GM18502 (cell line): ENCODE results near the gene SERPINB8.

Source experiments
- ATAC-seq: cut with Tn5 transposase; IDR thresholded peaks from one replicate; pipeline ENCODE4 v1.9.1; 2021; ENCODE audit warnings: mild to moderate bottlenecking; ENCODE audit not compliant: unreplicated experiment, poor library complexity

Gene SERPINB8

DNA sequence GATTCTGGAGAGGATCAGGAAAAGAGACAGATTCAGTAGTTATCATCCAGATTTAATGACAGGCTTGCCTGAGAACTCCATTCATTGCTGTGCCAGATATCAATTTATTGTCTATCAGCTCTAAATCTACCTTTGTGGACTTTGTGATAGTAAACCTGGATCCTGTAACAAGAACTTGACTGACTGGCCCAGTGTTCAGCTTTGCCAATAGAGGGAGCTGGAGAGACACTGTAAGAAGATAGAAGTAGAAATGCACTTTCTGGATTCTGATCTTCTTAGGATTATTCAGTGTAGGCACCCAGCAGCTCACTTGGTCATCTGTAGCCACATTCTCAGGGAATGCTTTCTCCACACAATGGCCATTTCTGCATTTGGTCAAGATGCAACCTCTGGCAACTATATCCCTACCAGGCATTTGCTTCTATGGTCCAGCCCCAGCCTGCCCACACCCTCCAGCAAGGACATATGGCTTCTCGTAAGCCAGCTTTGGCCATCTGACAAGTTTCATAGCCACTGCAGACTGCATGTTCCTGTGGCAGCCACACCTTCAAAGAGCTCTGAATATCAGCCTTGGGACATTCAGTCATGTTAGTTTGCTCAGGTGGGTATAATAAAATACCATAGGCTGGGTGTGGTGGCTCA, 6.1 kb upstream of the SERPINB8 start:
- ATAC-seq, result peak; percentile 87

DNA sequence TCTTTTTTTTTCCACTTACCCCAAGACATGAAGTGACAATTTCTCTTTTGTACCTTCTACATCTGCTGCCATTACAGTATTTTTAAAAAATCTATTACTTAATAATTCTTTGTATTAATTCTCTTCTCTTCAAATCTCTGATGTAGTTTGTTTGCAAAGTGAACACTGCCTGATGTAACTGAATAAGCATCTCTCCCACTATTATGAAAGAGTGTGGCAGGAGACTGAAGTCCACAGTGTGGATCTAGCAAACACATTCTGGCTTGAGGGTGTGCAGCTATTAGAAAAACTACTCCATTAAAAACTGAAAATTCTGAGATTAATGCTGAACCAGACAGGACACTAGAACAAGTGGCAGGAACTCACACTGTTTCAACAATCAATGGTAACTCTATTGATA, 5.0 kb upstream of the SERPINB8 start:
- ATAC-seq, result no peak

DNA sequence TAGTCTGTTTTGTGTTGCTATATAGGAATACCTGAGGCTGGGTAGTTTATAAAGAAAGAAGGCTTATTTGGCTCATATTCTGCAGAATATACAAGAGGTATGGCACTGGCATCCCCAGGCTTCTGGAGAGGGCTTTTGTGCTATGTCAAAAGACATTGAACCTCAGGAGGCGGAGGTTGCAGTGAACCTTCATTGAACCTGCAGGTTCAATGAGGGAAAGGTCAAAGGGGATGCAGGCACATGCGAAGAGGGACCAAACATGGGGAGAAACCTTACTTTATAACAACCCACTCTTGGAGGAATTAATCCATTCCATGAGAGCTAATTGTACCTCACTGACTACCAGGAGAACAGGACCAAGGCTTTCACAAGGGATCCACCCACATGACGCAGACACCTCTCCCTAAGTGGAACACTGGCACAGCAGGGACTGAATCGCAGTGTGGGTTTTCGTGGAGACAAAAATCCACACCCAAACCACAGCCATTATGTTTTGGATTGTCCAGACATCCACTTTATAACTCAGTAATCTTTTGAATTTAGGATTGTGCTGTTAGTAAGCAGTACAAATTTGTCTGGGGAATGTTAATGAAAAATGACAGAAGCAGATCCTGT, 4.1 kb upstream of the SERPINB8 start:
- no peak for ATAC-seq

DNA sequence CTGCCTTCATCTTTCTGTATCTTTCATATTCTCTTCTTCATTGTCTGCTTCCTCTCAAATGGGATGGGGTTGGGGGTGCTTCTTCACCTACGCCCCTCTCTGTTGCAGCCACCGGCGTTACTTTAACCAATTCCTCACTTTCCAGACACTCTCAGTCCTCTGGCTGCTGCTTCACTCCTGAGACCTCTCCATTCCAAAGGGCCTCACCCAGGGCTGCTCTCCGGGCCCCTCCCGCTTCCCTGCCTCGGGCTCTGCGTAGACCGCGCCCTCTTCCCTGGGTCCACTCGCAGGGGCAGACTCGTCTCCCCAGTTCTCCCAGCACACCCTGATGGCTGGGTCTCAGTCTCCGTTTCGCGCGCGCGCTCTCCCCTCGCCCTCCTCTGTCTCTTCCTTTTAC, 926 bp downstream of the SERPINB8 start:
- peak; percentile 2 for ATAC-seq

DNA sequence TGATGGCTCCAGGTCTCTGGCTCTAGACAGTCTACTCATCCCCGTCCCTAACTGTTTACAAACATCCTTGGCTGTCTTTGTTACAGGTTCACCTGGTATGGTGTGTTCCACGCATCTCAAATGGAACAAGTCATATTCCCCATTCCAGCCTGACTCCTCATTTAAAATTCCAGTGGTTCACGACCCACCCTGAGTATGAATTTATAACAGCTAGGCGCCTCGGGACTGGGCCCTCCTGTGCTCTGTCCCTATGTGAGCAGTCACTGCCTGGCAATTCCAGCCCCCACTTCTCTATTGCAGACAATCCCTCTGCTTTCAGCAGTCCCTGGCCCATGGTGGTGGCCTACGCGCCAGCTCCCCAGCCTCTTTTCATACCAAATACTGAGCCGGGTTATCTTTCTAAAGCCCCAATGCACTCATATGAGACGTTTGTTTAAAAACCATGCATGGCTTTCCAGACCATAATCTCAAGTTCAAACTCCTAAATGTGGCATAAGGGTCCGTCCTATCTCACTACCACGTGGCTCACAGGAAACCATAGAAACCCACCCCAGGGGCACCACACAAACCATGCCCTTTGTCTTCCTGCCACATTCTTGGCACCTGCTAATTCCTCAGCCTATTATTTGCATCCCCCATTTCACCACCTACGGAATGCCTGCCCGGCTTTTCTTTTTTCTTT, 1.6 kb downstream of the SERPINB8 start:
- no peak for ATAC-seq

DNA sequence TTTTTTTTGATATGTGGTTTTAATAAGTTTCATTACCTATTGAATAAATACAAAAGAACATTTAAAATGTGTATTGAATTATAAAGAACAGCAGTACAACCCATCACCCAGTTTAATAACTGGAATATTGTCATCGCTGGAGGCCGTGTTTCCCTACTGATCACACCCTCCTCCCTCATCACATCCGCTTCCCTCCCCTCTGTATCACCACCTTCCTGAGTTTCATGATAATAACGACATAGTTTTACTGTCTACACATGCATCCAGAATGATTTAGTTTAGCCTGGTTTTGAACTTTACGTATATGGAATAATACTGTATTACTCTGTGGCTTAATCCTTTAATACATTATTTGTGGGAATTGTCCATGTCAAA, 2.1 kb downstream of the SERPINB8 start:
- no peak for ATAC-seq

DNA sequence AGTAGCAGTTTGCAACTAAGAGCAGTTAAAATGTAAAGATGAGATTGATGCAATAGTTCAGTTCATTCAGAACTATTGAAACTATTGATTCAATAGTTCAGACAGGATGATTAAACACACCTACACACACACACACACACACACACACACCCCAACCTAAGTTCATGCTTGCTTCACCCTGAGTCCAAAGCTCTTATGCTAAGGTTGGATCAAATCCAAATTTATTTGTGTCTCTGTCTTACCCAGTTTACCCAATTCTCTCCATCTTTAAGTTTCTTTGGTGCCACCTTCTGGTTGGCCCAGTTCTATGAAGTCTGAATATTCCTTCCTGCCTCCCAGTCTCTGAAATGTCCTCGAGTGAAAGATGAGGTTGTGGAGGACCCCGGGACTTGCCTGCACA, 5.1 kb downstream of the SERPINB8 start:
- no peak for ATAC-seq

DNA sequence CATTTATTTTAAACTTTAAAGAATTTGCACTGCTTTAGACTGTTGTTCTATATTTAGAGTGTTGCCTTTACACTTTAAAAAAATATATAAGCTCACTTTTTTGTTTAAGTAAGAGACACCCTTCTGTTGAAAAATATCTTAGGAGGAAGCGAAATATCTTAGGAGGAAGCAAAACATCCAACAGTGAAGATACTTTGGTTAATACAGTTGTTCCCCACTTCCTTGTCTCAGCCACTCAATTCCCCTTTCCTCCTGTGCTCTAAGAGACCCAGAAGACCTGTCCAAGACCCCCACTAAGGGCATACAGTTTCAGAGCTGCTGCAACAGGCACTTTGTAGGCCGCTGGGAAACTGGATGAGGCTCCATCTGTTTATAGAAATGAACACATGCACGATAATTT, 5.7 kb downstream of the SERPINB8 start:
- ATAC-seq, result no peak

DNA sequence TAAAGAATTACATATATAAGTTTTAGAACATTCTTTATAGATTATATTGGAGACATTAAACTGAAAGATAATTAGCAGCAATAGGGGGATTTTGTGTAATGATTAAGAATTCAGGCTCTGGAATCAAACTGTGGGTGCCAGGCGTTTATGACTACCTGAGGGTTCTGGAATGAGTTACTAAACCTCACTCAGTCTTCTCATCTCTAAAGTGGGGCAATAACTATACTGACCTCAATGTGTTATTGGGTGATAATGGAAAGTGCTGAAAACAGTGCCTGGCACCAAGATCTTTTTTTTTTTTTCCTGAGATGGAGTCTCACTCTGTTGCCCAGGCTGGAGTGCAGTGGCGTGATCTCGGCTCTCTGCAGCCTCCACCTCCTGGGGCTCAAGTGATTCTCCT, 7.2 kb downstream of the SERPINB8 start:
- ATAC-seq, result no peak

DNA sequence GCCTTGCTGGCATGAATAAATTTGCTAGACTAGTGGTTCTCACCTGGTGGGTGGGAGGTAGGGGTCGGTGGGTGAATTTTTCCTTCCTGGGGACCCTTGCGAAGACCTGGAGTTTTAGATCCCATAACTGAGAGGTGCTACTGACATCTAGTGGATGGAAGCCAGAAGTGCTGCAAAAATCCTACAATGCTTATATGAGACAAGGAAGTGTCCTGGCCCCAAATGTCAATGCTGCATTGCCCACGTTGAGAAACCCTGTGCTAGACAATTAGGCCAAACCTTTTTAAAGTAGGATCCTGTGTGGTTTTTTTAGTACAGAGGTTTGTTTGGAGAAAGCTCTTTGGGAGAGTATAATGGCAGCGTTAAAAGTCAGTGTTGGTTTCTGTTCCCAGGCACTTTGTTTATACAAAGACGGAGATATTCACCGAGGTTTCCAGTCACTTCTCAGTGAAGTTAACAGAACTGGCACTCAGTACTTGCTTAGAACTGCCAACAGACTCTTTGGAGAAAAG, 9.6 kb downstream of the SERPINB8 start:
- ATAC-seq, result peak; percentile 75

DNA sequence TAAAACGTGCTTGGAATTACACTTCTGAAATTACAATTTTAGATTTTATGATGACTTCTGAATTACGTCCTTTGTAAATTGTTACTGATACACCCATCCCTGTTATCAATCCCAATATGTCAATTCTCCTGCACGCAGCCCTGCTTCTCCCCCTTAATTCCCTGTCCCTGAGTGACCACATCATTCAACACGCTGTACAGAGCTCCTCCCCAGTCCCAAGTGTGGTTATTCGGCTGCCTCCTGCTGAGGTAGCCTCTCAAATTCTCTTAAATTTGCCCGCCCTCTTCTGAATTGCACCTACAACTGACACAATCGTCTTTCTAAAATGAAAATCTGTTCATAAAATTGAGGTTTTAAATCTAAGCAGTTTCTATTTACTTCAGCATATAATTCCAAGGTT, 10.1 kb downstream of the SERPINB8 start:
- no peak for ATAC-seq

DNA sequence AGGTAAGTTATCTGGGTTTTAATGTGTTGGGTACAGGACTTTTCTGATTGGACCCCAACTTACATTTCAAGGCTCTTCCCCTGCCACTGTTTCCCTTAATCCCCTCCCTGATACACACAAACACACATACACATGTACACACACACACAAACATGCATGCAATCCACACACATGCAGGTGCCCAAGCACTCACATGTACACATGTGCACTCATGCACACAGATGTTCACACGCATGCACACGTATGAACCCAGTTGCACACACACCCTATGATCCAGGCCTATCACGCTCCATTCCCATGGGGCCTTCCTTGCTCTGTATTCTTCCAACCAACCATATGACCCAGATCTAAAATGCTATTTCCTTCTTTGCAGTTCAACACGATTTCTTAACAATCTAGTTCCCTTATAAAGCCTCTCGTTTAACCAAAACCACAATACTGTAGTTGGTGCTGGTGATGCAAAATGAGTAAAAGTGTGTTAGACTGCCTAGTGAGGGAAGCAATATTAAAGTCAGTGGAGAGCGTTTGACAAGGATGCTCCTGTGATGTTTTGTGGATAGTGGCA, 11.1 kb downstream of the SERPINB8 start:
- ATAC-seq, result no peak

DNA sequence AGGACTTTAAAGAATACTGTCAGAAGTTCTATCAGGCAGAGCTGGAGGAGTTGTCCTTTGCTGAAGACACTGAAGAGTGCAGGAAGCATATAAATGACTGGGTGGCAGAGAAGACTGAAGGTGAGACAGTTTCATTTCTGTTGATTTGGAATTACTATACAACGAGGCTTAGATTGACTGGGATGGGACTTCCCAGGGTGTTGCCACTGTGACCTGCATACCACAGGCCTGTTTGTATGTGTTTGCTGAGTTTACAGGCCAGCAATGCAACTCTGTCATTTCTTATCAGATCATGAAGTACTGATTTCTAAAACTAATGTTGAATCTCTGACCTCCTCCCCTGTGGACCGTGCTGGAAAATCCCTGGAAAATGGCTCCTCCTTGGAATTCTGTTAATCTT, 11.8 kb downstream of the SERPINB8 start:
- no peak for ATAC-seq

DNA sequence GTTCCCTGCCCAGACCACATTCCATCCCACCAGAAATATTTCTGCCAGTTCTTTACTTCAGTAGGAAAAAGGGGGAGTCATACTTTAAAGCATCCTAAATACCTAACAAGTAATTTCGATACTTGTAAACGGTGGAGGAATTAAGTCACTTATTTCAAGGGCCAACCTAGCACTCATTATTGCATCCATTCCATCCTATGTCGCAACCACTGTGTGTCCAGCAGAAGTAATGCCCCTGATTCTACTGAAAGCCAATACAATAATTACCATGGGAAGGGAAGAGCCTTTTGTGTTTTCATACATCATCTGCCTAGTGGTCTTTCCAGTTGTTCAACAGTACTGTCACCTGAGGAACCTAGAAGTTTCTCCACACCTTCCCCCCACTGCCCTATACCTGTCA, 12.5 kb downstream of the SERPINB8 start:
- no peak for ATAC-seq

DNA sequence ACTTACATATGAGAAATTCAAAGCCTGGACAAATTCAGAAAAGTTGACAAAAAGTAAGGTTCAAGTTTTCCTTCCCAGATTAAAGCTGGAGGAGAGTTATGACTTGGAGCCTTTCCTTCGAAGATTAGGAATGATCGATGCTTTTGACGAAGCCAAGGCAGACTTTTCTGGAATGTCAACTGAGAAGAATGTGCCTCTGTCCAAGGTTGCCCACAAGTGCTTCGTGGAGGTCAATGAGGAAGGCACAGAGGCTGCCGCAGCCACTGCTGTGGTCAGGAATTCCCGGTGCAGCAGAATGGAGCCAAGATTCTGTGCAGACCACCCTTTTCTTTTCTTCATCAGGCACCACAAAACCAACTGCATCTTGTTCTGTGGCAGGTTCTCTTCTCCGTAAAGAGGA, 17.0 kb downstream of the SERPINB8 start:
- ATAC-seq, result no peak

DNA sequence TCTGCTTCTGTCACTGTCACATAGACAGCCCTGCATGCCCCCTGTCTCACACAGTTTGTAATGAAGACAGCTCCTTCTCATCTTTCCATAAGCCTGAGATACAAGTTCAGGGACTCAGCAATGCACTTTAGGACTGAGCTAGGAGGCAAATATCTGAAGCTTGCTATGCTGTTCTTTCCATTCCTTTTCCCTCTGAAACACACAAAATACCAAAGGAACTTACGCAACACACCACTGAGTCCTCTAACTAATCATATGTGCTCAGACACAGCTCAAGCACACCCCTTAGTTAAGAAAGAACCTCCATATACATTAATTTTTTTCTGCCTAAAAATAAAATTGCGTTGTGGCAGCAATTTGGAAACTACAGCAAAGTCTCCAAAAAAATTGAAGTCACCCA, 17.9 kb downstream of the SERPINB8 start:
- no peak for ATAC-seq

DNA sequence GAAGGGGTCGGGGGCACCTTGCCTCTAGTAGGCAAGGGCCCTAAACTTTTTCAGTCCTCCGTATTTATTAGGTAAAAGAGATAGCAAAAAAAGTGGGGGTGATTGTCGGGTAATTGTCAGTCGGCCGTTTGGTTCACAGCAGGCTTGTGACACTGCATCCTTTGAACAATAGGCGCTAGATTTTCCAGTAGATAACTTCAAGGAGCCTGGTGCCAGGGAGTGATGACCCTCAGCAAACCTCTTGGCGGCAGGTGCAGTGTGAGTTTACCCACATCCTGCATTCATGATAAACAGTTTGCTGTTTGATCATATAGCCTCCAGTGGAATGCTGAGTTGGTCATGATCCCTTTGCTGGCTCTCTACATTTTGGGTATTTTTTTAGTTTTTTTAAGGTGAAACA, 22.9 kb downstream of the SERPINB8 start:
- ATAC-seq, result no peak

DNA sequence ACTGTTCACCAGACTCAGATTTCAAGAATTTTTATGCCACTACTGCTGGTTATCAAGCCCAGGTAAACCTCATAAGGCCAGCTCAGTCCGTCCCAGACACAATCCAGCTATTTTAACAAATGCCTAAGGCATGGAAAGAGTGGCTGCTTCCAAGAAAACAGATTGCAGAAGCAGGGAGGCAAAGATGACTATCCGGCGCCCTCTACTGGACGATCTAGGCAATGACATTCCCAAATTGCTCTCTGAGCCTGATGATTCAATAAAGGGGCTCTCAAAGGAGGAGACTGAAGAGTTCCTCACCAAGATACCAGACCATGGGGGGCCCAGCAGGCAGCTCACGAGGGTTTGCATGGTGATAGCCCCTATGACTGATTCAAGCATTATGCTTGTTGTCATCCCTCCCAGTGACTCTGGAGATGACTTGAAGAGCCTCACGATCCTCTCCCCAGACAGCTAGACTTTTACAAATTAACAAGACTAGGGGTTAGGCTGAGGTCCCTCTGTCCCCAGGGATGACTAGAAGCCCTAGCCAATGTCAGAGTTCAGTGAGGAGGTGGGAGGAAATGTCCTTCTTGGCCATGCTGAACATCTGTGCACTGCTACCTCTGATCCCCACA, 25.0 kb downstream of the SERPINB8 start:
- peak; percentile 62 for ATAC-seq

DNA sequence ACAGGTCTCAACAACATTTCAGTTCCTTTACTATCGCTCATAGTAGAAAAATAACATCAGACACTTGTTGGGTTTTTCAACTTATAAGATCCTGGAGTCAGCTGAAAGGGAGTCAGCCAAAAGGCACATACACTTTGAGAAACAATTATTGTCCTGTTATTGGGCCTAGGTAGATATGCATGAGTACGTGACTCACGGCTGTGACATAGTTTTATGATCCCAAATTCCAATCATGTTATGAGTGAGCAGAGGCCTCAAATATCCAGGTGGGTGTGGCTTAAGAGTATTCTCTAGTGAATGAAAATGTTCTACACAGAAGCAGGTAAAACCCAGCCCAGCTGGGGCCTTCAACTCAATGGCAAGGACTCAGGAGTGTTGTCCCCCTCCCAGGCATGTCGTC, 27.2 kb downstream of the SERPINB8 start:
- ATAC-seq, result no peak

DNA sequence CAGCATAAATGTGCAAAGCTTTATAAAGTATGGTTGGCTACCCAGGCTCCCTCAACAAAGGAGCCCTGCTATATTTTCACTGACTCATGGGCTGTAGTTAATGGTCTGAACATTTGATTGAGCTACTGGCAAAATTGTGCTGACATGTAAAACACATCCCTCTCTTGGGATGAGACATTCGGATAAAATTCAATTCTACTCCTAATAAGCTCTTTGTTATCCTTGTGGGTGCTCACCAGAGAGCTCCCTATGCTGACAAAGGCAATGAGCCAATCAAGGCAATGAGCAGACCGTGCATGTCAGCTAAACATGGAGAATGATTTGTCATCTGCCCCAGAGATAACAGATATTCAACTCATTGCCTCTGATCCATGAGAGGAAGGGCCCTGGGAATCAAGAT, 27.7 kb downstream of the SERPINB8 start:
- no peak for ATAC-seq

DNA sequence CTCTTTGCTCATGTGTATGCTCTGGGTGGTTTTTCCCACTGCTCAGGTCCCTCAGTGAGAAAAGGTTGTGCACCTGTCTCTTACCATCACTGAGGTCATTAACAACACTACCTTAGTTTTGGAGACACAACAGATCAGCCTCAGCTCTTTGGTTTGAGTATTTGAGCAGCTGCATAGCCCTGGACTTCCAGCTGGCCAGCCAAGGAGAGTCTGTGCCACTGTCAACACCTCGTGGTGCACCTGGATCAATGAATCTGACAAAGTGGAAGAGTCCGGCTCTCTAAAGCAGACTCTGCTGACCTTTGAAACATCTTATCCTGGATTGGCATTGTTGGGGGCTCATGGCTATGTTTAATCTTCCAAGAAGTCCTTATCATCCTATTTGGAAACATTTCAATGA, 30.0 kb downstream of the SERPINB8 start:
- no peak for ATAC-seq
